T-helper 2 cell treated with Interferon-gamma antibody and Interleukin-4, amounts not matched to agents 100 ng/mL and 5 ng/mL, for 36 hours (primary cell): Measurements from ENCODE around the gene CLECL1. TPM values are rescaled to one million over a fixed set of nuclear protein-coding genes. Genes with fewer than 3 reads are reported as not detected.
"Not testable (repeated sequence)": the region's sequence is repeated elsewhere in the genome, so short reads cannot be mapped to it uniquely, and the experiment has no call there.

ENCODE experiments used
- intact Hi-C: fragments of 100-400 bp; cut with micrococcal nuclease; formaldehyde crosslinking; loops from one replicate; pipeline ENCODE4 v1.15.1; 2023
- total RNA-seq: library from RNA; stranded (reverse); gene quantifications from 2 replicates; pipeline ENCODE4 v1.2.3, GENCODE V29; 2022

Gene CLECL1
- total RNA-seq, 1 donor from 2014 or later, result 6.5 TPM

DNA sequence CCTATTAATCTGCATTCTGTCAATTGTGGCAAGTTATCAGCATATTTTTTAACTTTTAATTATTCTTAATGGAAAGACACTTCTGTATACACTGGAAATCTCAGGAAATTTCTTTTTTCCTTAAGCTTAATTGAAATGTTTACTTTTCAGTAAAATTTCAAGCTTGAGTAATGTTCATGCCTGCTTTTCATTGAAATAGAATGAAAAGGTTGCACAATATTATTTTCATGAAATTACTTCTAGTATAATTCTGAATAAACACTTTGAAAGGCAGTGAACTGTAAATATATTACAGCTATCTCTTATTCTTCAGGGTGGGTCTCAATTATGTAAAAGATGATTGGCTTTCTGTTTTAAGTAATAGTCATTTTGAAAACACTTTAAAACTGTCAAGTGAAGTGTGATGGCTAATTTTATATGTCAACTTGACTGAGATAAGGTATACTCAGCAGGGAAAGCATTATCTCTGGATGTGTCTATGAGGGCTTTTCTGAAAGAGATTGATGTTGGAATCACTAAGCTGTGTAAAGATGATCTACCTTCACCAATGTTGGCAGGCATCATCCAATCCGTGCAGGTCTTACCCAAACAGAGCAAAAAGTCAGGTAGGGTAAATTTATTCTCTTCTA is 33.5 kb downstream of the CLECL1 start:
- intact Hi-C loops, result no loop called here

DNA sequence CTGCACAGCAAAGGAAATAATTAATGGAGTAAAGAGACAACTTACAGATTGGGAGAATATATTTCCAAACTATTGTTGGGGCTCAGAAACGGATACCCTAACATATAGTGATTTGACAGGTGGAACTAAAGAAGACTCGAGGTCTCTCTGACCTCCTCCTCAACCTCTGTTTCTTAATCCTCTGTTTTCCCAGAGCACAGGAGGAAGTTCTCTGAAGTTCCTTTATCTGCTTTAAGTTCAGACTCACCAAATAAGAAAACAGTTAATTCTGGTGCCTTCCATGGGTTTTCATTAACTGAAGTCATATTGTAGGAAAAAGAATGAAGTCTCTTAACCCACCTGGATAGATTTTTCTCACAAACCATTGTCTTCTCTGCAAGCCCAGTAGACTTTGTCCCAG is 34.2 kb downstream of the CLECL1 start:
- intact Hi-C loops, result no loop called here

GRCh38 chr12:9697619-9698018 is 35.3 kb downstream of the CLECL1 start:
- intact Hi-C loops, result no loop called here

GRCh38 chr12:9695661-9696060 is 37.2 kb downstream of the CLECL1 start:
- intact Hi-C loops, result not testable (repeated sequence)

DNA sequence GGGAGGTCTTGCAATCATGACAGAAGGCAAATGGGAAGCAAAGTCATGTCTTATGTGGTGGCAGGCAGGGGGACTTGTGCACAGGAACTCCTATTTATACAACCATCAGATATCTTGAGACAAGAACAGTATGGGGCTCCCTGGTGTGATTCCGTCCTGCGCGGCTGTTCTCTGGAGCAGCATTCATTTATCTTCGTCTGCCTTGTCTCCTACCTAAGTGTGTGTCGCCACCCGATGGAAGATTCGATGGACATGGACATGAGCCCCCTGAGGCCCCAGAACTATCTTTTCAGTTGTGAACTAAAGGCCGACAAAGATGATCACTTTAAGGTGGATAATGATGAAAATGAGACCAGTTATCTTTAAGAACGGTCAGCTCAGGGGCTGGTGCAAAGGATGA is 37.7 kb downstream of the CLECL1 start:
- intact Hi-C loops, result not testable (repeated sequence)

- intact Hi-C loops, result no loop called here
Observed at GRCh38 chr12:9694241-9694640, 38.7 kb downstream of the CLECL1 start.

DNA sequence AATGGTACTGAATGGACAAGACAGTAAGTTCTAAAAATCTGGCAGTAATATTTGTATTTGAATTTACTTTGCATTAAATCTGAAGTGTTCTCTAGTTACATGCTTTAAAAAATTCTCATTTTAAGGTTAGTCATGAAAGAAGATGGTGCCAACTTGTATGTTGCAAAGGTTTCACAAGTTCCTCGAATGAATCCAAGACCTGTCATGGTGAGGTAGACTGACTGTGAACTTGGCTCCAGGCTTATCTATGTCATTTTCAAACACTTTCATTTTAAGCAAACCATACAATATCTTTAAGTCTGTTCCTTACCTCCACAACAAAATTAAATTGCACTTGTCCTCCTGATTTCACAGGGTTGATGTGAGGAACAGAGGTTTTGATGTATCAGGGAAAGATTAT is 40.0 kb downstream of the CLECL1 start:
- intact Hi-C loops, result no loop called here

GRCh38 chr12:9687228-9687627 is 45.7 kb downstream of the CLECL1 start:
- intact Hi-C loops, result no loop called here

DNA sequence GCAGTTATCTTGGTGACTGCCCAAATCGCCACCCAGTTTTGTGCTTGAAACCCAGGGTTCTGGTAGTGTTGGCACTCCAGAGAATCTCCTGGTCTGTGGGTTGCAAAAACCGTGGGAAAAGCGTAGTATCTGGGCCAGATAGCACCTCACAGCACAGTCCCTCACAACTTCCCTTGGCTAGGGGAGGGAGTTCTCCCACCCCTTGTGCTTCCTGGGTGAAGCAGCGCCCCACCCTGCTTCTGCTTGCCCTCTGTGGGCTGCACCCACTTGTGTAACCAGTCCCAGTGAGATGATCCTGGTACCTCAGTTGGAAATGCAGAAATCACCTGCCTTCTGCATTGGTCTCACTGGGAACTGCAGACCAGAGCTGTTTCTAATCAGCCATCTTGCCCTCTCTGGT is 47.0 kb downstream of the CLECL1 start:
- intact Hi-C loops, result no loop called here

DNA sequence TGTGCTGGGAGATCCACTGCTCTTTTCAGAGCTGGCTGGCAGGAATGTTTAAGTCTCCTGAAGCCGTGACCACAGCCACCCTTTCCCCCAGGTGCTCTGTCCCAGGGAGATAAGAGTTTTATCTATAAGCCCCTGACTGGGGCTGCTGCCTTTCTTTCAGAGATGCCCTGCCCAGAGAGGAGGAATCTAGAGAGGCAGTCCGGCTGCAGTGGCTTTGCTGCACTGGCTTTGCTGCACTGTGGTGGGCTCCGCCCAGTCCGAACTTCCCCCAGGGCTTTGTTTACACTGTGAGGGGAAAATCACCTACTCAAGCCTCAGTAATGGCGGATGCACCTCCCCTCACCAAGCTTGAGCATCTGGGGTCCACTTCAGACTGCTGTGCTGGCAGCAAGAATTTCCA is 47.5 kb downstream of the CLECL1 start:
- intact Hi-C loops, result not testable (repeated sequence)

GRCh38 chr12:9682949-9683348 is 49.9 kb downstream of the CLECL1 start:
- intact Hi-C loops, result loop anchor here (5.0 kb wide), 1 partner anchor 36 kb away; no protein-coding TSS in a partner anchor

GRCh38 chr12:9682508-9682907 is 50.4 kb downstream of the CLECL1 start:
- intact Hi-C loops, result loop anchor here (5.0 kb wide), 1 partner anchor 35 kb away; no protein-coding TSS in a partner anchor

DNA sequence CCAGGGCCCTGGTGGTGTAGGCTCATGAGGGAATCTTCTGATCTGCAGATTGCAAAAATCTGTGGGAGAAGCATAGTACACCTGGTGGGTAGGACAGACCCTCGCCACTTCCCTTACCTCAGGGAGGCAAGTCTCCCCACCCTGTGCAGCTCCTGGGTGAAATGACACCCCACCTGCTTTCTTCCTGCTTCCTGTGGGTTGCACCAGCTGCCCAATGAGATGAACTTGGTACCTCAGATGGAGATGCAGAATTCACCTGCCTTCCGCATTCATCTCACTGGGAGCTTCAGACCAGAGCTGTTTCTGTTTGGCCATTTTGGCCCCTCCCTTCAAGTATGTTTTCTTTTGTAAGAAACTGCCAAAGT is 58.7 kb downstream of the CLECL1 start:
- intact Hi-C loops, result loop anchor here (2.0 to 10.0 kb wide), 4 partner anchors 33 to 193 kb away; partner anchors contain the start of gene CLEC2B

DNA sequence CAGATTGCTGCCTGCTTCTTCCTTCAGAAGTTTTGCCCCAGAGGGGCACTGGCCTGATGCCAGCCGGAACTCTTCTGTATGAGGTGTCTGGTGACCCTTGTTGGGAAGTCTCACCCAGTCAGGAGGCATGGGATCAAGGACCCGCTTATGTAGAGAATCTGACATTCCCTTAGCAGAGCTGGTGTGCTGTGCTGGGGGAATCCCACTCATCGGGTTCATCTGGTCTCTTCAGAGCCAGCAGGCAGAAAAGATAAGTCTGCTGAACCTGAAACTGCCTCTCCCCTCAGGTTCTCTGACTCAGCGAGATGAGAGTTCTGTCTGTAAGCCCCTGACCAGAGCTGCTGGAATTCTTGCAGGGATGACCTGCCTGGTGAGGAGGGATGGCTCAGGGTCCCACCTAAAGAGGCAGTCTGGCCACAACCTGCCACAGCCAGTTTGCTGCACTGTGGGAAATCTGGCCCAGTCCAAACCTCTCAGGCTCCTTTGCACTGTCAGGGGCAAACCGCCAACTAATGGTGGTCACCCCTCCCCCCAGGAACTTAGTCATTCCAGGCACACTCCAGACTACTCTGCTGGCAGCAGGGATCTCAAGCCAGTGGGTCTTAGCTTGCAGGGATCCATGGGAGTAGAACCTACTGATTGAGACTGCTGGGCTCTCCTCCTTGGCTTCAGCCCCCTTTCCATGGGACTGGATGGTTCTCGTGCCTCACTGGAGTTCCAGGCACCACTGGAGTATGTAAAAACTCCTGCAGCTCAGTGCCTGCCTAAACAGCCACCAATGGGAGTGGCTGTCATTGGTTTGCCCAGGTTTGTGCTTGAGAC is 59.3 kb downstream of the CLECL1 start:
- intact Hi-C loops, result loop anchor here (2.0 to 10.0 kb wide), 4 partner anchors 33 to 194 kb away; partner anchors contain the start of gene CLEC2B

Other genes with a start within 250 kb of the CLECL1 start
- gene KLRB1, start 125.2 kb downstream of the CLECL1 start, total RNA-seq, result 0.95 and 1.1 TPM in 2 replicates
- 267 and 269 TPM in 2 replicates for gene CLEC2D, start 63.4 kb downstream of the CLECL1 start, total RNA-seq
- 83.7 and 86.5 TPM in 2 replicates for gene CD69, start 27.8 kb upstream of the CLECL1 start, total RNA-seq
- 0.14 TPM in 1 of 2 replicates, not detected in the other for gene KLRF1, start 94.4 kb upstream of the CLECL1 start, total RNA-seq
- 24.0 and 26.6 TPM in 2 replicates for gene CLEC2B, start 136.3 kb upstream of the CLECL1 start, total RNA-seq
- 0.23 and 0.27 TPM in 2 replicates for gene KLRF2, start 148.4 kb upstream of the CLECL1 start, total RNA-seq
- gene CLEC2A, start 199.3 kb upstream of the CLECL1 start, total RNA-seq, result not detected in 2 replicates
- gene CLEC12A, start 238.3 kb upstream of the CLECL1 start, total RNA-seq, result 1.8 TPM in 2 replicates